Astrocyte of the cerebellum (primary cell): Measurements from ENCODE around the gene RNU5B-1.
"Not testable (repeated sequence)": the region's sequence is repeated elsewhere in the genome, so short reads cannot be mapped to it uniquely, and the experiment has no call there.

Experiments
- DNase-seq: peaks from one replicate; pipeline ENCODE4 v3.0.0-alpha.2; 2011; ENCODE audit warnings: low read depth
- H3K4me3 ChIP-seq: 2 replicates; pipeline ENCODE4 v1.5.1; 2011; ENCODE audit warnings: mild to moderate bottlenecking, low read depth, low read length, moderate library complexity
- in situ Hi-C: cut with HindIII; loops from 2 replicates; pipeline ENCODE4 v1.10.0; 2017; ENCODE audit warnings: low sequenced_read_pairs
- TF ChIP-seq, protein P1 (sequence below): IDR thresholded peaks from 2 replicates; pipeline ENCODE4 v1.5.1; 2012; ENCODE audit warnings: low read length, low read depth, moderate library complexity, mild to moderate bottlenecking; ENCODE audit errors: missing control alignments

Gene RNU5B-1

DNA sequence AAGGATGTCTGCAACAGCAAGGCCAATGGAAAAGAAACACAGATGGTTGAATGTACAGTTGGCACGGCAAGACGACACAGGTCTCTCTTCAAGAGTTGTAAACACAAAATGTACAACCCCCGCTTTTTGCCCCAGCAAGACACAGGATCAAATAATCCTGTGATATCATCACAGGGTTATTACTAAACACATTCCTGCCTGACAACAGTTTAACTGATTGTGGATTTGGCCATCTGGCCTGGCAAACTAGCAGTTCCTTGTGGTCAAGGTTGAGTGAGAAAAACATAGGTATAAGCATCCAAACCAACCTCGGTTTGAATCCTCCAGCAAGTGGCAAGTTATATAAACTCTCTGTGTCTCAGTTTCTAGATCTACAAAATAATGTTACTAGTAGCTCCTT lies 41.2 kb upstream of the RNU5B-1 start:
- no peak for DNase-seq
- TF ChIP-seq, protein P1, sequence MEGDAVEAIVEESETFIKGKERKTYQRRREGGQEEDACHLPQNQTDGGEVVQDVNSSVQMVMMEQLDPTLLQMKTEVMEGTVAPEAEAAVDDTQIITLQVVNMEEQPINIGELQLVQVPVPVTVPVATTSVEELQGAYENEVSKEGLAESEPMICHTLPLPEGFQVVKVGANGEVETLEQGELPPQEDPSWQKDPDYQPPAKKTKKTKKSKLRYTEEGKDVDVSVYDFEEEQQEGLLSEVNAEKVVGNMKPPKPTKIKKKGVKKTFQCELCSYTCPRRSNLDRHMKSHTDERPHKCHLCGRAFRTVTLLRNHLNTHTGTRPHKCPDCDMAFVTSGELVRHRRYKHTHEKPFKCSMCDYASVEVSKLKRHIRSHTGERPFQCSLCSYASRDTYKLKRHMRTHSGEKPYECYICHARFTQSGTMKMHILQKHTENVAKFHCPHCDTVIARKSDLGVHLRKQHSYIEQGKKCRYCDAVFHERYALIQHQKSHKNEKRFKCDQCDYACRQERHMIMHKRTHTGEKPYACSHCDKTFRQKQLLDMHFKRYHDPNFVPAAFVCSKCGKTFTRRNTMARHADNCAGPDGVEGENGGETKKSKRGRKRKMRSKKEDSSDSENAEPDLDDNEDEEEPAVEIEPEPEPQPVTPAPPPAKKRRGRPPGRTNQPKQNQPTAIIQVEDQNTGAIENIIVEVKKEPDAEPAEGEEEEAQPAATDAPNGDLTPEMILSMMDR, result no peak
- in situ Hi-C loops, result no loop called here
- no peak overlapping the region for H3K4me3 ChIP-seq

GRCh38 chr15:65264863-65265430 lies 39.5 kb upstream of the RNU5B-1 start:
- no peak overlapping the region for H3K4me3 ChIP-seq
- in situ Hi-C loops, result no loop called here
- TF ChIP-seq, protein P1, result no peak
- no peak for DNase-seq

DNA sequence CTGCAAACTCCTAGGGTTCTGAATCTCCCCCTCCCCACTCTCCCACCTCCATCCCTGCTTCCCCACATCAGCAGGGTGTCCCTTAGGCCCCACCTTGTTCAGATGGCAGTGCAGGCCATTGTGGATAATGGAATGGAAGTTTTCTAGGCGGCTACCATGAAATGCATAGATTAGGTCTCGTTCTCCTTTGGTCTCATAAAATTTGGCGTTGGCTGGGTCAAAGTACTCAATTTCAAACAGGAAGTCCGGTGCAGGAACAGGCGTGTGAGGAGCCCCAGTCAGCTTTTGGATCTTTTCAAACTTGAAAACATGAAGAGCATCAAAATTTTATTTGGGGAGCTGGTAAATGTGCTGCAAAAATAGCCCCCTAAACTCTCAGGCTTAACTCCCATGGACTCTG lies 38.0 kb upstream of the RNU5B-1 start:
- DNase-seq, result no peak
- no peak overlapping the region for H3K4me3 ChIP-seq
- TF ChIP-seq, protein P1, result no peak
- in situ Hi-C loops, result no loop called here

- no peak overlapping the region for H3K4me3 ChIP-seq
- TF ChIP-seq, protein P1, result no peak
- in situ Hi-C loops, result no loop called here
- DNase-seq, result no peak
These were observed 36.1 kb upstream of the RNU5B-1 start for GRCh38 chr15:65268411-65268810.

- in situ Hi-C loops, H3K4me3 ChIP-seq: not testable (repeated sequence)
- TF ChIP-seq, protein P1, result peak; percentile 90
- peak; percentile 75 for DNase-seq
These were observed 33.5 kb upstream of the RNU5B-1 start for GRCh38 chr15:65270811-65271545.

- DNase-seq, result no peak
- no peak overlapping the region for H3K4me3 ChIP-seq
- in situ Hi-C loops, result no loop called here
These were observed 29.3 kb upstream of the RNU5B-1 start for GRCh38 chr15:65275104-65275727.

More at GRCh38 chr15:65275104-65275727, 29.3 kb upstream of the RNU5B-1 start:
- TF ChIP-seq, protein P1, result no peak
